GM23248 (cell line): ENCODE results near the gene PMPCB.

Experiments used
- EZH2 ChIP-seq: fragments of 200-600 bp; sonication (generic); IDR thresholded peaks from 2 replicates; pipeline ENCODE4 v1.6.1; 2018; ENCODE audit warnings: antibody characterized with exemption, mild to moderate bottlenecking; ENCODE audit not compliant: insufficient read depth, poor library complexity, severe bottlenecking
- EZH2phosphoT487 ChIP-seq: fragments of 200-600 bp; sonication (generic); IDR thresholded peaks from 2 replicates; pipeline ENCODE4 v1.6.1; 2018; ENCODE audit warnings: antibody characterized with exemption, moderate library complexity, mild to moderate bottlenecking, low read depth; ENCODE audit not compliant: insufficient read depth

GRCh38 chr7:103346396-103346795 lies 49.2 kb downstream of the PMPCB start:
- TF ChIP-seq EZH2 (no peak), EZH2phosphoT487 (no peak)
